Left lung (tissue), 10 donors: ENCODE measurements around the gene CTBP1. TPM values are rescaled to one million over a fixed set of nuclear protein-coding genes. Genes with fewer than 3 reads are reported as not detected.
A peak's percentile ranks its signal among the peaks of the same experiment; 100 is the strongest.

Source experiments
- ATAC-seq: fragments of 200-7000 bp; cut with Tn5 transposase; one replicate; pipeline ENCODE4 v1.9.1; 2020; ENCODE audit warnings: moderate library complexity
- DNase-seq, 4 donors: peaks; one replicate each; pipeline ENCODE4 v3.0.0-alpha.2; 2013 to 2020
- H3K27ac ChIP-seq, 2 donors: fragments of 200-600 bp; sonication (generic) in 1 of 2; one replicate each; pipeline versions ENCODE4 v1.5.0 to v1.8.0; 2020 to 2021
- H3K27me3 ChIP-seq, 2 donors: fragments of 200-600 bp; sonication (generic) in 1 of 2; one replicate each; pipeline versions ENCODE4 v1.5.0 to v1.8.0; 2020 to 2021
- H3K36me3 ChIP-seq, 2 donors: fragments of 200-600 bp; sonication (generic) in 1 of 2; one replicate each; pipeline versions ENCODE4 v1.5.0 to v1.8.0; 2020 to 2021
- H3K4me1 ChIP-seq, 2 donors: fragments of 200-600 bp; one replicate each; pipeline ENCODE4 v1.8.0; 2021
- H3K4me3 ChIP-seq, 2 donors: fragments of 200-600 bp; sonication (generic) in 1 of 2; one replicate each; pipeline versions ENCODE4 v1.5.0 to v1.8.0; 2020 to 2021; ENCODE audit warnings: mild to moderate bottlenecking in 1 of 2
- H3K9me3 ChIP-seq, 2 donors: fragments of 200-600 bp; sonication (generic) in 1 of 2; one replicate each; pipeline versions ENCODE4 v1.5.0 to v1.8.0; 2020 to 2021
- intact Hi-C, 2 donors: fragments of 100-400 bp; cut with DNase I; formaldehyde crosslinking; loops; one replicate each; pipeline versions ENCODE4 v1.11.2 to v1.14.2; 2022
- polyA plus RNA-seq, 6 donors: library from polyadenylated mRNA; unstranded; fragments of 120-200 nt; gene quantifications; one replicate each; pipeline ENCODE4 v1.2.1, GENCODE V29; 2013; ENCODE audit not compliant: insufficient read length in 6 of 6
- total RNA-seq, 2 donors: library from RNA; stranded (reverse); fragmentation: NEBNext Ultra II Directional; extraction: Animal tissue kit (Norgen Biotek cat#: 25700); gene quantifications; one replicate each; pipeline ENCODE4 v1.2.1, GENCODE V29; 2021
- TF ChIP-seq, protein P1 (sequence below), 2 donors: fragments of 200-600 bp; sonication (generic) in 1 of 2; IDR thresholded peaks; one replicate each; pipeline versions ENCODE4 v1.5.0 to v1.8.0; 2021; ENCODE audit warnings: antibody characterized with exemption in 2 of 2
- donor health status: DM: no; HTN: yes; CAD: no.
- donor health status: DM: no; HTN: no; CAD: no.

The CTBP1 gene
- total and polyA plus RNA-seq, 8 donors, result 93.9 to 167 (median 122) TPM

DNA sequence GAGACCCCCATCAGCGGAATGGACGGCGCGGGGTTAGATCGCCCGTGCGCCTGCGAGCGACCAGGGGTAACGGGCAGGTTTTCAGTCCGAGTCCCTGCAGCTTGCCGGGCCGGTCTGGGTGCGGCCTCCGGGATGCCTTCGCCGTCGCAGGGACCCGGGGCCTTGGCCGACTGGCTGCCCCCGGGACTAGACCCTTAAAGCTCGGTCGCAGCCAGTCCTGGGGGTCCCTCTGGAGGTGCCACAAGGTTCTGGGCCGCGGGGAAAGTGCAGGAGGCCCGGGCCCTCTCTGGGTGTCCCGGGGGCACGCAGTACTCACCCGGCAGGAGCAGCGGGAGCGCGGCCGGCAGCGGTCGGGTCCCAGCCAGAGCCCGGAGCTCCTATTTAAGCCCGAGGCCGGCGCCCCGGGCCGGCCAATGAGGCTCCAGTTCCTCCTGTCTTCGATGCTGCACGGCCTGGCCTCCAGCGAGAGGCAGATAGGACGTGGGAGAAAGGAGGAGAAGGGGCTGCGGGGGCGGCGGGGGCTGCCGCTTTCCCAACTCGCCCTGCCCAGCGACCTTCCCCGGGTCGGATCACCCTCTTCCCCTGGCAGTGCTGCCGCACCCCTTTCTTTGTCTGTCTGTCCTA lies 76.6 kb downstream of the CTBP1 start, which contains the start of gene SPON2:
TSS of gene SPON2 (minus strand) at position 356 of the 624 bp plus-strand sequence.
- ATAC-seq (peak; percentile 6), DNase-seq (peak in 1 of 4 donors; percentile 73)
- Histone ChIP-seq H3K9me3 (no peaks in the 10 kb centered on the region), H3K36me3 (peaks cover 0 to 13% of the 10 kb centered on the region in 2 donors), H3K27me3 (peaks cover 24 to 64% of the 10 kb centered on the region in 2 donors), H3K4me1 (peaks cover 27 to 46% of the 10 kb centered on the region in 2 donors), H3K27ac (peak within 1 kb of the TSS; percentile 38 to 61), H3K4me3 (peak within 1 kb of the TSS; percentile 24 to 31)
- intact Hi-C loops, result no loop called here
- TF ChIP-seq, protein P1, sequence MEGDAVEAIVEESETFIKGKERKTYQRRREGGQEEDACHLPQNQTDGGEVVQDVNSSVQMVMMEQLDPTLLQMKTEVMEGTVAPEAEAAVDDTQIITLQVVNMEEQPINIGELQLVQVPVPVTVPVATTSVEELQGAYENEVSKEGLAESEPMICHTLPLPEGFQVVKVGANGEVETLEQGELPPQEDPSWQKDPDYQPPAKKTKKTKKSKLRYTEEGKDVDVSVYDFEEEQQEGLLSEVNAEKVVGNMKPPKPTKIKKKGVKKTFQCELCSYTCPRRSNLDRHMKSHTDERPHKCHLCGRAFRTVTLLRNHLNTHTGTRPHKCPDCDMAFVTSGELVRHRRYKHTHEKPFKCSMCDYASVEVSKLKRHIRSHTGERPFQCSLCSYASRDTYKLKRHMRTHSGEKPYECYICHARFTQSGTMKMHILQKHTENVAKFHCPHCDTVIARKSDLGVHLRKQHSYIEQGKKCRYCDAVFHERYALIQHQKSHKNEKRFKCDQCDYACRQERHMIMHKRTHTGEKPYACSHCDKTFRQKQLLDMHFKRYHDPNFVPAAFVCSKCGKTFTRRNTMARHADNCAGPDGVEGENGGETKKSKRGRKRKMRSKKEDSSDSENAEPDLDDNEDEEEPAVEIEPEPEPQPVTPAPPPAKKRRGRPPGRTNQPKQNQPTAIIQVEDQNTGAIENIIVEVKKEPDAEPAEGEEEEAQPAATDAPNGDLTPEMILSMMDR (IDR thresholded peaks at IDR 0.05), result no peak

GRCh38 chr4:1171311-1172227 lies 77.4 kb downstream of the CTBP1 start:
- Histone ChIP-seq H3K4me3 (peak overlapping the region; percentile 24 to 31), H3K36me3 (peaks cover 0 to 13% of the 10 kb centered on the region in 2 donors), H3K4me1 (peaks cover 27 to 50% of the 10 kb centered on the region in 2 donors), H3K9me3 (no peaks in the 10 kb centered on the region), H3K27me3 (peaks cover 24 to 64% of the 10 kb centered on the region in 2 donors), H3K27ac (peak overlapping the region; percentile 38 to 61)
- intact Hi-C loops, result no loop called here
- ATAC-seq, result no peak
- DNase-seq, result peak in 2 of 4 donors; percentile 39 to 82
- TF ChIP-seq, protein P1 (IDR thresholded peaks at IDR 0.05), result no peak

DNA sequence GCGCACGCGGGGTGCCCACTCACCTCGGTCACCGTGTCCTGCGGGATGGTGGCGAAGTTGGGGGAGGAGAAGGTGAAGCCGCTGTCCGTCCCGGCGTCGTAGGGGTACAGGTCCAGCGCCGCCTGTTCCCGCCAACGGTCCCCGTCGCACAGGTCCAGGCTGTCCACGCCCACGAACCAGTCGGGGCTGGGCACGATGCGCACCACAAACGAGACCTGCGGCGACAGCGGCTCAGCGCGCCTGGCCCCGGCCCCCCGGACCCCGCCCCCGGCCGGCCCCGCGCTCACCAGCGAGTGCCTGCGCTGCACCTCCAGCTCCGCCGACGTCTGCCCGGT lies 78.0 kb downstream of the CTBP1 start:
- ATAC-seq, result no peak
- peaks cover 27 to 50% of the 10 kb centered on the region in 2 donors for H3K4me1 ChIP-seq
- no peak for DNase-seq
- intact Hi-C loops, result no loop called here
- H3K27me3 ChIP-seq, result peaks cover 24 to 64% of the 10 kb centered on the region in 2 donors
- peaks cover 0 to 13% of the 10 kb centered on the region in 2 donors for H3K36me3 ChIP-seq
- peak overlapping the region; percentile 24 to 31 for H3K4me3 ChIP-seq
- TF ChIP-seq, protein P1 (IDR thresholded peaks at IDR 0.05), result no peak
- H3K27ac ChIP-seq, result no peak overlapping the region
- H3K9me3 ChIP-seq, result no peaks in the 10 kb centered on the region

DNA sequence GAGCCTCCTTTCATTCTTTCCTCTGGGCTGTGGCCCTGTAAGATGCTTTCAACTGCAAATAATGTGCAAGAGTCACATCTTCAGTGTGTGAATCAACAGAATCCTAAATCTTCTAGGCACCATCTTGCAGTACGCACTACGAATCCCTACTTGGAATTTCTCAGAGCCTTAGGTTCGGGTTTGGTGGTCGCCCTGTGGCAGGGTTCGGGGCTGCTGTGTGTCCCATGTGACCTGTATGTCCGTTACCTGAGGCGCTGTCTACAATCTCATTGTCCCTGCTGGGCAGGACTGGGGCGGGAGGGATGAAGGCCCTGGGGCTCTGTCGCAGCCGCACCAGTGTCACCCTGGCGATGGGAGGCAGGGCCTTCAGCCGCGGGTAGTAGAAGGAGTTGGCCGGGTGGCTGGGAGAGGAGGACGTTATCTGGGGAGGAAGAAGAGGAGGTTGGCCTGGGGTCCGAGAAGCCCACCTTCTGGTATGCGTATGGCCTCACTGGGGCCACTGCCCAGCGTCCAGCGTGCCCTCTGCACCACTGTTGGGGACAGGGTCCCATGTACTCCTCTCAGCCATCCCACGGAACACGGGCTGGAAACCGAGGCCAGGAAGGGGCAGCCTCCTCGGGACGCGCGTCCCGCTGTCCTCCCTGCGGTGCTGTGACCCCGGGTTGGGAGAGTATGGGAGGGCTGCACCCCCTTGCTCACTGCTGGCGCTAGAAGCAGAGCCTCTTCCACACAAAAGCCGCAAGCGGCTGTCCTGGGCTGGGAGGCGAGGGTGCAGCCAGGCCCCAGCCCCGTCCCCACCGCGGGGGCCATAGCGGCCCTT lies 78.6 kb downstream of the CTBP1 start:
- Histone ChIP-seq H3K27me3 (peaks cover 24 to 64% of the 10 kb centered on the region in 2 donors), H3K4me3 (peak overlapping the region; percentile 24 to 31), H3K4me1 (peaks cover 27 to 50% of the 10 kb centered on the region in 2 donors), H3K27ac (no peak overlapping the region), H3K36me3 (peaks cover 0 to 13% of the 10 kb centered on the region in 2 donors), H3K9me3 (no peaks in the 10 kb centered on the region)
- TF ChIP-seq, protein P1 (IDR thresholded peaks at IDR 0.05), result no peak
- ATAC-seq (no peak), DNase-seq (peak in 1 of 4 donors; percentile 69)
- intact Hi-C loops, result no loop called here
